Measurements from ENCODE around the gene PTP4A2.
"Not testable (repeated sequence)": the region's sequence is repeated elsewhere in the genome, so short reads cannot be mapped to it uniquely, and the experiment has no call there.

PTP4A2 gene

DNA sequence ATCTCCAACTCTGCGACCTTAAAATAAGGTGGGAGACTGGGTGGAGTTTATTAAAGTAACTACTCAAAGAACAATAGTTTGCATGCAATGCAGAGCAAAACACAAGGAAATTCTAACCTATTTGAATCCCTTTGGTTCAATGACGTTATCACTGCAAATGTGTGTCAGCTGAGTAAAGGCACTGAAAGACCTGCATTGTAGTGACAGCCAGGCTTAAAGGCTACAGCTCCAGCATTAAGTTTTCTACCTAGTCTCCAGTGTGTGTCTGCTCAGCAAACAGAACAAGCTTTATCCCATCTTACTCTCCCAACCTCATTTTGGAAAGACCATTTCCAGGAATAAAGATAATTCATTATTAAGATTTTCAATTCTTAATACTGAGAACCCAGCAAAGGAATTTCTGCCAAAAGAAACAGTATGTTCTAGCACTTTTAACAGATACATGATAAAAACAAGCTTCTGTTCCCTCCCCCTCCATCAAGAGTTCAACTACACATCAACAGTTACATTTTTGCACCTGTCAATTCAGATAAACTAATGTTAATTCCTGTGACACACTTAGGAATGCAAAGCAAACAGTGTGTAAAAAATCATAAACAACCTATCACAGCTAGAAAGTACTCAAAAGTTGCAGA lies 14.2 kb downstream of the PTP4A2 start:
- DNase-seq, result no peak

DNA sequence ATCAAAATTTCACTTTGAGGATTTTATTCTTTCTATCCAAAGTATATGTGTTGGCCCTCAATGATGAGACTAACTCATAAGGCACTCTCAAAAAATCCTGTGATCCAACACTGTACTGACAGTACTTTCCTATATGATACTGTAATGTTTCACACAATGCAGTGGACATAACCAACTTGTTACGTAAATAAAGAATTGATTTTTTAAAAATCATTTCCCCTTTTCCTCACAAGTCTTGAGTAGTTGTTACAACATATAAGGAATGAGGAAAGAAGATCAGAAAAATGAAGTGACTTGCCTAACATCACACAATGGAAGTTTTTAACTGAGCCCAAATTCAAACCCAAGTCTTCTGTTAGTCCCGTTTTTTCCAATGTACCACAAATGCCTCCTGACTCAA lies 17.2 kb downstream of the PTP4A2 start:
- no peak for DNase-seq

DNA sequence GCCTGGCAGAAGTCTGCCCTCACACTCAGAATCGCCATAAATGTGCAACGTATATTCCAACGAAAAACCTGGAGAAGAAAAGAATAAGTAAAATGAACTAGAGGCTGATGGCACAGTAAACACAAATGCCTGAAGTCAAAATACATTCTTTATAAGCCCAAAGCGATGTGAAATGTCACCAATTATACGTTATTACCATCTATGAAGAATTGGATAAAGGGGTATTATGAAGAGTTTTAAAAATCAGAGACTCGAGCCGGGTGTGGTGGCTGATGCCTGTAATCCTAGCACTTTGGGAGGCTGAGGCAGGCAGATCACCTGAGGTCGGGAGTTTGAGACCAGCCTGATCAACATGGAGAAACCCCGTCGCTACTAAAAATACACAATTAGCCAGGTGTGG lies 18.6 kb downstream of the PTP4A2 start:
- no peak for DNase-seq

DNA sequence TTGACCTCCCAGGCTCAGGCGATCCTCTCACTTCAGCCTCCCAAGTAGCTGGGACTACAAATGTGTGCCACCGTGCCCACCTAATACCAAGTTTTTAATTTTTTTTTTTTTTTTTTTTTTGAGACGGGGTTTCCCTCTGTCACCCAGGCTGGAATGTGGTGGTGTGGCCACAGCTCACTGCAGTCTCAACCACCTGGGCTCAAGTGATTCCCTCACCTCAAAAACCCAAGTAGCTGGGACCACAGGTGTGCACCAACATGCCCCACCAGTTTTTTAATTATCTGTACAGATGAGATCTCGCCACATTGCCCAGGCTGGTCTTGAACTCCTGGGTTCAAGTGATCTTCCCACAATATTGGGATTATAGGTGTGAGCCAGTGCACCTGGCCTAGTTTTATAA lies 22.7 kb downstream of the PTP4A2 start:
- no peak for DNase-seq

DNA sequence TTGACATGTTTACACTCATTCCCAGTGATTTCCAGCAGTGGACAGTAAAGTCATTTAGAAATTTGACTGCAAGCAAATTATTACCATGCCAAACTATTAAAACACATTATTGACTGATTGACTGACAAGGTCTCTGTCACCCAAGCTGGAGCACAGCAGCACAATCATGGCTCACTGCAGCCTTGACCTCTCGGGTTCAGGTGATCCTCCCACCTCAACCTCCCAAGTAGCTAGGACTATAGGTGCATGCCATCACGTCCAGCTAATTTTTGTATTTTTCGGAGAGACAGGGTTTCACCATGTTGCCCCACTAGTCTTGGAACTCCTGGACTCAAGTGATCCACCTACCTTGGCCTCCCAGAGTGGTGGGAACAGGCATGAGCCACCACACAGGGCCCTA lies 24.2 kb downstream of the PTP4A2 start:
- DNase-seq, result no peak

DNA sequence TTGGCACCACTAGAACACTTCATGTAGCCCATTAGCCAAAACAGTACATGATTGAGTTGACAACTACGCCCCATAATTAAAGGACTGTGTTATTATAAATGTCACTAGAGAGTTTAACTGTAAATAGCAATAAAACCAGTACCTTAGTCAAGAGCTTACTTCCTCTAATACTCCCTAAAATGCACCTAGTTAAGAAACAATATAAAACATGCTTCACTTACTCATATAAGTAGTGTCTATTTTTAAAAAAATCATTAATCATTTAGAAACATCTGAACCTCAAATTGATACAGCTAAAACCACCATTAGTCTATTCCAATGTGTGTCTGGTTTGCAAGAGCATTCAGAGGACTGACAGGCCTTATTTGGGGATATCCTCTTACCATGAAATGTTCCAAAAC lies 25.3 kb downstream of the PTP4A2 start:
- no peak for DNase-seq

DNA sequence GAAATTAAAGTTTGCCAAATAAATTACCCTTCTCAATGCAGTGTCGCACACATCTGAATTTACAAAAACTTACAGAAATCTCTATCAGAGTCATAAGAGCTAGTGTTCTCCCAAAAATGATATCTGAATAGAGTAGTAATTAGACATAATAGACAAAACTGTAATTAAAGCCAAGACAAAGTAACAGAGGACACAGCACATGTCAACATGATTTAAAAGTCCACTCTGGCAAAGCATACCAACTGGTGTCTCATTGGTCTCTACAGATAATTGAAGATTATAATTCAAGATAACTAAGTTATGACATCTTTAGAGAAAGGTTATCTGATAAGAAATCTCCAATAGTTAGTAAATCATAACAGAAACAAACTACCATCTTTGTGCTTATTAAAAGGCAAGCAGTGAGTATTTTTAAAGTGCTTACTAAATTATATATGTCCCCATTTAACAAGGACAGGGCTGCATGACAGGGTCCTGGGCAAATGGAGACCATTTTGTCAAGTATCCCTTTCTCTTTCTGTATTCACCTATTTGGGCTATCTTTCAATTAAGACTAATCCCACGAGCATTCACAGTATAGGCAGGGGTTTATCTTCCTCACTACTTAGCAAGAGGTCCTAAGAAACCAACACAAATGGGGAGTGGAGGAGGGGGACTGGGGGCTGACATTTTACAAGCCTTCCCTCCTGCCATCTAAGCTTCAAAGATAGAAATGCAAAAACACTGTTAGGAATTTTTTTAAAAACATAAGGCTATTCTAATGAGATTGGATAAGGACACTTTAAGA lies 26.0 kb downstream of the PTP4A2 start:
- no peak for DNase-seq

DNA sequence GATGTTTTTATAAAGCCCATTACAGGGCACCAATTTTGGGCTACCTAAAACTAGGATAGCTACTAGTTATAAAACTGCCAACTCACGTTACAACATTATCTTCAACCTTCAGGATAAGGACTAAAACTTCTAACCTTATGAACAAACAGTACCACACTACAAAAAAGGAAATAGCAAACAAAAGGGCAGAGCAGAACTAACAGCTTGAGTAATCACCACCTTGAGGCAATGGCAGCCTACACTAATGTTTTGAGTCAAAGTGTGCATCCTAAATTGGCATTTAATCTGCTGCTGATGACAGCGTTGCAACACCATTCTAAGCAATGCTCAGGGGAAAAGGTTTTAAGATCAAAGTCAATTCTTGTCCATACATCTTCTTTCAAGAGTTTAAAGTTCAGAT lies 27.2 kb downstream of the PTP4A2 start:
- DNase-seq, result no peak

DNA sequence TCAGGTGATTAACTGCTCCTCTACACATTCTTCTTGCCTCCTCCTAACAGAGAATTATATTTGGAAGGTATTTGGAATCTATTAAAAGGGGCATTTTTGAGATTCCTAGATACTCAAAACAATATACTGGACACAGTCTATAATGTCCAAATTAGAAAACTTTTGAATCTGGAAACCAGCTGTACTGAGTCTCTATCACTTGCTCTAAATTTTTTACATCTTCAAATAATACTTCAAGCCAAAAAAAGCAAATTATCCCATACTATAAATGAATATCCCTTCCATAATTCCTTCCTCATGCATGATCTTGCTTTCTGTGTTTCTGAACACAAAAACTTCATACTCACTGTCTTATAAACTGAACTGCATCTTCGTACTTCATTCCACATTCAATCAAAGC lies 28.5 kb downstream of the PTP4A2 start:
- DNase-seq, result no peak

DNA sequence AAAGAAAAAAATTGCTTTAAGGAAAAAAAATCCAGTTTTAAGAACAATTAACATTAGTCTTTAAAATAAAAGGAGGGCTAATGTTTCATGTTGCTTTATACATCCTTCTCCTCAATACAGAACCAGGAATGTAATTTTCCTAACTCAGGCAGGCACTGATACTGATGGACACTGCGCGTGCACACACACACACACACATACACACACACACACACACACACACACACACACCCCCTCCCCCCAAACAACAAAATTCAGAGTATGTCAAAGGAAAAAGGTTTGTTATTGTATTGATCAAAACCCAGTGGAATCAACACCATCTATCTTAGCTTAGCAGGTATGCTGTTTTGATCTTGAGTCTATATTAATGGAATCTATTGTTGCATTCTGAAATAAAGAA lies 31.6 kb downstream of the PTP4A2 start:
- DNase-seq, result no peak

DNA sequence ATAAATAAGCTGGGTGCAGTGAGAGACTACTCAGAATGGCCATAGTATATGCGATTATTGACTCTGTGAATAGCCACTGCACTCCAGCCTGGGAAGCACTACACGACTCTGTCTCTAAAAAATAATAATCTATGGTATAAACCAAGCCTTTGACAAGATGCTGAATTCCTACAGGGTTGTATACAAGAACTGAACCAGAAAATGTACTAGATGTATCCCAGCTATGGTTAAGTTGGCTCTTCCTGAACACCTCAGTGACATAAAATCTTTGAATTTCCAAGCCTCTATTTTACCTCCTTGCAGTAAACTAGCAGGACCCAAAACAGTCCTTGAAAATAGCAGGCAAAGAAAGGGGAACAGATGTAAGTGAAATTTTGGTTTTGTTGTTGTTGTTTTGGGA lies 32.5 kb downstream of the PTP4A2 start:
- no peak for DNase-seq

DNA sequence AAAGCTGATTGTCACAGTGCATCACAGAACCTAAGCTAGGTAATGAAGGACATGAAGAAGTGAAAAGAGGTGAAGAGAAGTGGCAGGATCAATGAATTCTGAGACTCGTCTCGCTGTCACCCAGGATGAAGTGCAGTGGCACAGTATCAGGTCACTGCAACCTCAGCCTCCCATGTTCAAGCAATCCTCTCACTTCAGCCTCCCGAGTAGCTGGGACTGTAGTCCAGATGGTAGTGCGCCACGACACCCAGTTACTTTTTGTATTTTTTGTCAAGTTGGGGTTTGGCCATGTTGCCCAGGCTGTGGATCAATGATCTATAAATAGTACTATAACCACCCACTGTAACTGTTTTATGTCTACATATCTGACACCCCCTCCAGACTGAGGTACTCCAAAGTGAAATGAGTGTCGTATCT lies 33.1 kb downstream of the PTP4A2 start:
- DNase-seq, result no peak

DNA sequence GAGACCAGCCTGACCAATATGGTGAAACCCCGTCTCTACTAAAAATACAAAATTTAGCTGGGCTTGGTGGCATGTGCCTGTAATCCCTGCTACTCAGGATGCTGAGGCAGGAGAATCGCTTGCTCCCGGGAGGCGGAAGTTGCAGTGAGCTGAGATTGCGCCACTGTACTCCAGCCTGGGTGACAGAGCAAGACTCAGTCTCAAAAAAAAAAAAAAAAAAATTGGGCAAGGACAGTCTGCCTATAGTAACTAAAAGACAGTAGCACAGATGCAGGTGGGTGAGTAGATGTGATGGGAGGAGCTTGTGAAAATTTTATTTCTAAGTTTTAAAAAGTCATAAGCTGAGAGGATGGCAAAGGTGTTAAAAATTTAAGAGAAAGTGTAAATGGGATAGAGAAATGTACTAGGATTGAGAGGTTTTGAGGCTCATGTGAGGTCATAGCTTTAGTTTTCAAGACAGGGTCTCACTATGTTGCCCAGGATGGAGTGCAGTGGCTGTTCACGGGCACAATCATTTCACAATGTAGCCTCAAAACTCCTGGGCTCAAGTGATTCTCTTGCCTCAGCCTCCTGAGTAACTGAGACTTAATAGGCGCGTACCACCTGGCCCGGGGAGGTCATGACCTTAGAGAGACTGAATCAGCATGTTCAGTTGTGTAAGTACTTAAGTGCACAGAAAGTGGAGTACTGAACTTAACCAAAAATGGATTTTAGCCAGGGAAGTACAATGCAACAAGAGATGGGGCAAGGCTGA lies 33.7 kb downstream of the PTP4A2 start:
- DNase-seq, result no peak

DNA sequence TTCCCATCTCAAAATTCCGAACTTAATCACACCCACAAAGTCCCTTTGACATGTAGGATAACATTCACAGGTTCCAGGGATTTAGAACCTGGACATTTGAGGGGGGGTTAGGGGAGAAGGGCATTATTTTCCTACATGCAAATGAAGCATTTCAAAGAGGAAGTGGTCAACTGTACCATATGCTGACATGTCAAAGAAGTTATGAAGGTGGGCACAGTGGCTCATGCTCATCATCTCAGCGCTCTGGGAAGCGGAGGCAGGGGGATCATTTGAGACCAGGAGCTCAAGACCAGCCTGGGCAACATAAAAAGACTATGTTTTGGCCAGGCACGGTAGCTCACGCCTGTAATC lies 35.7 kb downstream of the PTP4A2 start:
- peak in 1 of 2 experiments; percentile 25 for DNase-seq

DNA sequence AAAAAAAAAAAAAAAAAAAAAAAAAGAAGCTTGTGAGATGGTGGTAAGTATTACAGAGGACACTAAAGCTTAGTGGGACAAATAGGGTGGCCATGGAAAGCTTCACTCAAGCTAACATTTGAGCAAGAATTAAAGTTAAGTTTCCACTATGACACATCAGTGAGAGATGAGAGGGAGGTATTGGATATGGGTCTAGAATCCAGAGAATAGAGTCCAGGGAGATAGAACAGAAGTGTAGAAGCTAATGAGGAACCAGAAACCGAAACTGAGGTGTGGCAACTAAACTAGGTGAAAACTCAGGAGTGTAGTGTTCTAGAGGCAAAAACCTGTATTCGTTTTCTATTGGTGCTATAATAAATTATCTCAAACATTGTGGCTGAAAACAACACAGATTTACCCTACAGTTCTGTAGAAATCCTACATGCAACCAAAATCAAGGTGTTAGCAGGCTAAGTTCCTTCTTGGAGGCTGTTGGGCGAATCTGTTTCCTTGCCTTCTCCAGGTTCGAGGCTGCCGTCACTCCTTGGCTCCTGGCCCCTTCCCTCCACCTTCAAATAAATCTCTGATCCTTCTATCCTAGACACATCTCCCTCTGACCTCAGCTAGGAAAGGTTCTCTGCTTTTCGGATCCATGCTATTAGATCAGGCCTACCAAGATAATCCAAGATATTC lies 36.2 kb downstream of the PTP4A2 start:
- no peak for DNase-seq

DNA sequence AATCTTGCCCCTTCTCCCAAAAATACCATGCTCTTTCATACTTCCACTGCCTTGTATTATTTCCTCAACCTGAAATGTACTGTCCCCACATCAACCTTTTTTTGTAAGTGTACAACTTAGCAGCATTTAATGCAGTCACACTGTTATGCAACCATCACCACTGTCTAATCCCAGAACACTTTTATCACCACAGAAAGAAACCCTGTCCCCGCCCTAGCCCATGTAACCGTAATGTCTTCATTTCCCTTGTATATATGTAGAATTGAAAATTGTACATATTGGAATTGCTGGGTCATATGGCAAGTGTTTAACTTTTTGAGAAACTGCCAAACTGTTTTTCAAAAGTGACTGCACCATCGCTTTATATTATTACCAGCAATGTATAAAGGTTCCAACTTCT lies 37.4 kb downstream of the PTP4A2 start:
- no peak for DNase-seq

DNA sequence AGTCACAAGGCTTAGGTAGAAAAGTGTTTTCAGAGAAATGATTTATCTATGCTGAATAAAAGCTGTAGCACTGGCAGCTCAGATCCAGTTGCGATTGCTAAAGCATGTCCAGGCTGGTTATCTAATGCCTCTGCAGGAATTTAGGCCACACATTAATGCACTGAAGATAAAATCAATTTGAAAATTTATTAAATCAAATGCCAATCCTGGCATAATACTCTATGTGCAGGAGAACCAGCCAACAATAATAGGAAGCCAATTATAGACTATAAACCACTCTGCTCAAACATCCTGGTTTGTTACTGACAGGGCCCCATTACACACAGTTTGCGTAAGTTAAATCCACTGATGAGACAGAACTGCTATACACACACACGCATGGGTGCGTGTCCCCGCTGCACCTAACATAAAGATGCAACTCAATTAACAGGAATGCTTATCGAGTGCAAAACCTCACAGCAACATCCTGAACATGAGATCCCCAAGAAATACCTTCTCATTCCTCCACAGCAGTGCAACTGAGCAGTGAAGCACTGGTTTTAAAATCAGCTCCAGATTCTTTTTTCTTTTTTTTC lies 40.6 kb downstream of the PTP4A2 start:
- DNase-seq, result no peak

DNA sequence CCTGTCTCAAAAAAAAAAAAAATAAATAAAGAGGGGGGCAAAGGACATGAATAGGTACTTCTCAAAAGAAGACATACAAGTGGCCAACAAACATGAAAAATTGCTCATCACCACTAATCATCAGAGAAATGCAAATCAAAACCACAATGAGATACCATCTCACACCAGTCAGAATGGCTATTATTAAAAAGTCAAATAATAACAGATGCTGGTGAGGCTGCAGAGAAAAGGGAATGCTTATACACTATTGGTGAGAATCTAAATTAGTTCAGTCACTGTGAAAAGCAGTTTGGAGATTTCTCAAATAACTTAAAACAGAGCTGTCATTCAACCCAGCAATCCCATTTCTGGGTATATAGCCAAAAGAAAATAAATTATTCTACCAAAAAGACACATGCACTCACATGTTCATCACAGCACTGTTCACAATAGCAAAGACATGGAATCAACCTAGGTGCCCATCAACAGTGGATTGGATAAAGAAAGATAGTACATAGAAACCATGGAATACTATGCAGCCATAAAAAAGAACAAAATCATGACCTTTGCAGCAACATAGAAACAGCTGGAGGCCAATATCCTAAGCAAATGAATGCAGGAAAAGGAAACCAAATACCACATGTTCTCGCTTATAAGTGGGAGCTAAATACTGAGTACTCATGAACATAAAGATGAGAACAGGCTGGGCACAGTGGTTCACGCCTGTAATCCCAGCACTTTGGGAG lies 42.5 kb downstream of the PTP4A2 start:
- not testable (repeated sequence) for DNase-seq

DNA sequence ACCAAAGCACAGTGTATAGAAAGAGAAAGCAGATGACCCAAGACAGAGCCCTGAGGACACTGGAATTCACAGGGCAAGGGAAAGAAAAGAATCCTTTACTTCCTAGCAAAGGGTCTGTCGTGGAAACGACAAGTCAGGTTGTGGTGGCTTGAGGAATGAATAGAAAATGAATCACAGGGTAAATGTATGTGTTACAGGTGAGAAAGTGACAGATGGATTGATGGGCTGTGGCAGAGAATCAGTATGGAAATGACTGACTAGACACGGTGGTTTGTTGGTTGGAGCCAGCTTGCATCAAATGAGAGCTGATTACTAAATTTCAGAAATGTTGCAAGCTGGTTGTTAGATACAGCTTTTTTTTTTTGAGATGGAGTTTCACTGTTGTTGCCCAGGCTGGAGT lies 46.9 kb downstream of the PTP4A2 start:
- no peak for DNase-seq

DNA sequence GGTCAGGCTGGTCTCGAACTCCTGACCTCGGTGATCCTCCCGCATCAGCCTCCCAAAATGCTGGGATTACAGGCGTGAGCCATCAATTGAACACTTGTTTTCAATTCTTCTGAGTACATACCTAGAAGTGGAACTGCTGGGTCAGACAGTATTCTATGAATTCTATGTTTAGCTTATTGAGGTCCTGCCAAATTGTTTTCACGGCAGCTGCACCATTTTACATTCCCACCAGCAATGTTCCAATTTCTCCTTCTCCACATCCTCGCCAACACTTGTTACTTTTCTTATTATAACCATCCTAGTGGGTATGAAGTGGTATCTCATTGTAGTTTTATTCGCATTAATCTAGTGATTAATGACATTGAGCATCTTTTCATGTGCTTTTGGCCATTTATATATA lies 49.9 kb downstream of the PTP4A2 start:
- no peak for DNase-seq

DNA sequence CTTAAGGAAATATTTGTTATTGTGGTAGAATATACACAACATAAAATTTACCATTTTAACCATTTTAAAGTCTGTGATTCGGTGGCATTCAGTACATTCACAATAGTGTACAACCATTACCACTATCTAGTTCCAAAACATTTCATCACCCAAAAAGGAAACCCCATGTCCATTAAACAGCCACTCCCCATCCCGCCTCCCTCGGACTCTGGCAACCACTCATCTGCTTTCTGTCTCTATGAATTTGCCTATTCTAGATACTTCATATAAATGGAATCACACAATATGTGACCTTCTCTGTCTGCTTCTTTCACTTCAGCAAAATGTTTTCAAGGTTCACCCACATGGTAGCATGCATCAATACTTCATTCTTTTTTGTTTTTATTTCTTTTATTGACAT lies 51.3 kb downstream of the PTP4A2 start:
- no peak for DNase-seq

DNA sequence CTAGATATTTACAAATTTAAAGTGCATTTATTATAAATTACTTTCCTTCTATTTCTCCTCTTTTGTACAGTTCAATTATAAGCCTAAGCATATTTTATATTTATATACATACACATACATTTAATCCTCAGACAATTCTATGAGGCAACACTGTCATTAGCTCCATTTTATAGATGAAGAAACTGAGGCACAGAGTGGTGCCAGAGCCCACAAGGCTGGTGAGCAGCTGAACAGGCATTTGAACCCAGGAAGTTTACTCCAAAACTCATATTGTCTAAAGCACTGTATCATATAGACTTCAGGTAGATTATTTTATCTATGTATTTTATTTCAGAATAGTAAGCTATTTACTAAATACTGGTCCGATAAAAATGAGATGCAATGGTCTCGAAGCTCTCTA lies 52.3 kb downstream of the PTP4A2 start:
- no peak for DNase-seq

Measured in NCI-H526 (cell line).